ENCODE measurements around the gene HES1. TPM values are rescaled to one million over a fixed set of nuclear protein-coding genes. Genes with fewer than 3 reads are reported as not detected.

Gene HES1
- total and polyA plus RNA-seq, 10 of the 15 experiments (the other 5 are each of a cell fraction or from before 2014, with no cell fraction given): 0.46 to 5.3 (median 2.3) TPM

GRCh38 chr3:194134757-194135515 is 1.0 kb upstream of the HES1 start (continued):
- TF ChIP-seq REST (IDR thresholded peaks at IDR 0.05; ENCODE audit: low read depth, low read length): no peak
- no peak; the same call in 1 of the 2 replicates for TF ChIP-seq CBFB (IDR thresholded peaks at IDR 0.05; ENCODE audit: low read depth)
- no peak for TF ChIP-seq SUZ12 (IDR thresholded peaks at IDR 0.05; ENCODE audit: unreplicated experiment)
- TF ChIP-seq IRF3 (IDR thresholded peaks at IDR 0.05): no peak
- TF ChIP-seq, protein P1, sequence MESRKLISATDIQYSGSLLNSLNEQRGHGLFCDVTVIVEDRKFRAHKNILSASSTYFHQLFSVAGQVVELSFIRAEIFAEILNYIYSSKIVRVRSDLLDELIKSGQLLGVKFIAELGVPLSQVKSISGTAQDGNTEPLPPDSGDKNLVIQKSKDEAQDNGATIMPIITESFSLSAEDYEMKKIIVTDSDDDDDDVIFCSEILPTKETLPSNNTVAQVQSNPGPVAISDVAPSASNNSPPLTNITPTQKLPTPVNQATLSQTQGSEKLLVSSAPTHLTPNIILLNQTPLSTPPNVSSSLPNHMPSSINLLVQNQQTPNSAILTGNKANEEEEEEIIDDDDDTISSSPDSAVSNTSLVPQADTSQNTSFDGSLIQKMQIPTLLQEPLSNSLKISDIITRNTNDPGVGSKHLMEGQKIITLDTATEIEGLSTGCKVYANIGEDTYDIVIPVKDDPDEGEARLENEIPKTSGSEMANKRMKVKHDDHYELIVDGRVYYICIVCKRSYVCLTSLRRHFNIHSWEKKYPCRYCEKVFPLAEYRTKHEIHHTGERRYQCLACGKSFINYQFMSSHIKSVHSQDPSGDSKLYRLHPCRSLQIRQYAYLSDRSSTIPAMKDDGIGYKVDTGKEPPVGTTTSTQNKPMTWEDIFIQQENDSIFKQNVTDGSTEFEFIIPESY (IDR thresholded peaks at IDR 0.05): no peak
- peak in 1 of 2 experiments; percentile 55; a peak in 1 of 4 replicates for TF ChIP-seq EP300 (IDR thresholded peaks at IDR 0.05; ENCODE audit: borderline replicate concordance in 1 of 2, control insufficient read depth in 1 of 2, low read depth in 2 of 2, low read length in 2 of 2)
- TF ChIP-seq TCF7 (IDR thresholded peaks at IDR 0.05; ENCODE audit: borderline replicate concordance): no peak
- TF ChIP-seq, protein P2, sequence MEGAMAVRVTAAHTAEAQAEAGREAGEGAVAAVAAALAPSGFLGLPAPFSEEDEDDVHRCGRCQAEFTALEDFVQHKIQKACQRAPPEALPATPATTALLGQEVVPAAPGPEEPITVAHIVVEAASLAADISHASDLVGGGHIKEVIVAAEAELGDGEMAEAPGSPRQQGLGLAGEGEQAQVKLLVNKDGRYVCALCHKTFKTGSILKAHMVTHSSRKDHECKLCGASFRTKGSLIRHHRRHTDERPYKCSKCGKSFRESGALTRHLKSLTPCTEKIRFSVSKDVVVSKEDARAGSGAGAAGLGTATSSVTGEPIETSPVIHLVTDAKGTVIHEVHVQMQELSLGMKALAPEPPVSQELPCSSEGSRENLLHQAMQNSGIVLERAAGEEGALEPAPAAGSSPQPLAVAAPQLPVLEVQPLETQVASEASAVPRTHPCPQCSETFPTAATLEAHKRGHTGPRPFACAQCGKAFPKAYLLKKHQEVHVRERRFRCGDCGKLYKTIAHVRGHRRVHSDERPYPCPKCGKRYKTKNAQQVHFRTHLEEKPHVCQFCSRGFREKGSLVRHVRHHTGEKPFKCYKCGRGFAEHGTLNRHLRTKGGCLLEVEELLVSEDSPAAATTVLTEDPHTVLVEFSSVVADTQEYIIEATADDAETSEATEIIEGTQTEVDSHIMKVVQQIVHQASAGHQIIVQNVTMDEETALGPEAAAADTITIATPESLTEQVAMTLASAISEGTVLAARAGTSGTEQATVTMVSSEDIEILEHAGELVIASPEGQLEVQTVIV (IDR thresholded peaks at IDR 0.05; ENCODE audit: borderline replicate concordance, partially characterized antibody): no peak

Measured in GM12878 (cell line).